ENCODE data around the gene KIAA1958. TPM values are rescaled to one million over a fixed set of nuclear protein-coding genes. Genes with fewer than 3 reads are reported as not detected.

The KIAA1958 gene
- total RNA-seq, 1 donor from 2014 or later: 2.0 TPM

DNA sequence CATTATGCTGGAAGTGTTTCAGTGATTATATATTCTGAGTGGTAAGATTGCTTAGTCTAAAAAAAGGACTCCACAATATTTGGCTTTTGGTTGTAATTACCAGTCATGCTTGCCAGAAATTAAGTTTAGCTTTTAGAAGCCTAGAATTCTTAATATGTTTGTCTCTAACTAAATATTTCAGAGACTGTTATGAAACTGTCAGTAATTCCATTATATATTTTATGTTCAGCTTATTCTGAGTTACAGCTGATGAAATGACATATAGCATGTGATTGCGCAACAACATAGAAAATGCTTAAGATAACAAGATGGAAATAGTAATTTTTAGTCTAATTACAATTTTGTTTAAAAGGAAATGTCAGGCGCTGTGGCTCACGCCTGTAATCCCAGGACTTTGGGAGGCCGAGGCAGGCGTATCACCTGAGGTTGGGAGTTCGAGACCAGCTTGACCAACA lies 44.2 kb downstream of the KIAA1958 start:
- DNase-seq (ENCODE audit: low spot score in 2 of 2): no peak
- TF ChIP-seq CTCF (IDR thresholded peaks at IDR 0.05): no peak
- H3K9me3 ChIP-seq: no peaks in the 10 kb centered on the region
- H3K27ac ChIP-seq: no peak overlapping the region
- intact Hi-C loops (cut with DNase I): no loop called here
- no peak overlapping the region for H3K4me3 ChIP-seq
- H3K27me3 ChIP-seq: no peaks in the 10 kb centered on the region
- no peaks in the 10 kb centered on the region for H3K36me3 ChIP-seq
- no peaks in the 10 kb centered on the region for H3K4me1 ChIP-seq

DNA sequence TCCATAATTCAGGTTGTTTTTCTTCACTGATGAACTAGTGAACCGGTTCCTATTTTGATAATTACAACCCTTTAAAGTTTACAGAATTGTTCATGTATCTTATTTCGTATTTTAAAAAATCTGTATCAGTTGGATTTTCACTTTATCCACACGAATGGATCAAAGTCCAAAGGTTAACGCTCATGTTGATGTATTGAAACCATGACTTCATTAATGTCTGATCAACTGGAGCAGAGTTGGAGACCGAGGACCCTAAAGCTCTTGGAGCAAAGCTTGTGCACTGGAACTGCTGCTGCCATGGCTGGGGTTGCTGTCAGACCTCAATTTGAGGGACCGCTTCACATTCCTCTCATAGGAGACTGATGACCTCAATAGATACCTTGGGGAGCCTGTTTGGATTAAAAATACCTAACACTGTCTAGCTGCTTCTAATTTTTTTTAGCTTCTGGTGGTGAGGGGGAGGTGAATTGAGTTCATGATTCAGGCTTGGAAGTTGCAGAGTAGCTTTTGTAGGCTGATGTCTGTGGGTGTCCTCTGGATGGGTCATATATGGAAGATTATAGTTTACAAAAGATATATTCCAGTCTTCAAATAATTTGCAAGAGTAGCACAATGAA lies 45.1 kb downstream of the KIAA1958 start:
- Histone ChIP-seq H3K36me3 (no peaks in the 10 kb centered on the region), H3K27me3 (no peaks in the 10 kb centered on the region), H3K4me3 (no peak overlapping the region), H3K9me3 (no peaks in the 10 kb centered on the region), H3K27ac (no peak overlapping the region), H3K4me1 (no peaks in the 10 kb centered on the region)
- no peak for DNase-seq (ENCODE audit: low spot score in 2 of 2)
- intact Hi-C loops (cut with DNase I): no loop called here
- TF ChIP-seq CTCF (IDR thresholded peaks at IDR 0.05): no peak

GRCh38 chr9:112532427-112532826 lies 45.8 kb downstream of the KIAA1958 start:
- intact Hi-C loops (cut with DNase I): no loop called here
- Histone ChIP-seq H3K27me3 (no peaks in the 10 kb centered on the region), H3K4me3 (no peak overlapping the region), H3K9me3 (no peaks in the 10 kb centered on the region), H3K27ac (no peak overlapping the region), H3K4me1 (no peaks in the 10 kb centered on the region), H3K36me3 (no peaks in the 10 kb centered on the region)
- no peak for DNase-seq (ENCODE audit: low spot score in 2 of 2)
- no peak for TF ChIP-seq CTCF (IDR thresholded peaks at IDR 0.05)

GRCh38 chr9:112533660-112534059 lies 47.0 kb downstream of the KIAA1958 start:
- TF ChIP-seq CTCF (IDR thresholded peaks at IDR 0.05): no peak

GRCh38 chr9:112535301-112535700 lies 48.7 kb downstream of the KIAA1958 start:
- Histone ChIP-seq H3K9me3 (no peaks in the 10 kb centered on the region), H3K27ac (no peak overlapping the region), H3K4me1 (no peaks in the 10 kb centered on the region), H3K36me3 (no peaks in the 10 kb centered on the region), H3K27me3 (no peaks in the 10 kb centered on the region), H3K4me3 (no peak overlapping the region)
- intact Hi-C loops (cut with DNase I): no loop called here
- TF ChIP-seq CTCF (IDR thresholded peaks at IDR 0.05): no peak
- no peak for DNase-seq (ENCODE audit: low spot score in 2 of 2)

More at GRCh38 chr9:112533660-112534059, 47.0 kb downstream of the KIAA1958 start:
- no peaks in the 10 kb centered on the region for H3K27me3 ChIP-seq
- H3K36me3 ChIP-seq: no peaks in the 10 kb centered on the region
- H3K27ac ChIP-seq: no peak overlapping the region
- DNase-seq (ENCODE audit: low spot score in 2 of 2): no peak
- no peaks in the 10 kb centered on the region for H3K9me3 ChIP-seq
- no peak overlapping the region for H3K4me3 ChIP-seq
- intact Hi-C loops (cut with DNase I): no loop called here
- no peaks in the 10 kb centered on the region for H3K4me1 ChIP-seq

DNA sequence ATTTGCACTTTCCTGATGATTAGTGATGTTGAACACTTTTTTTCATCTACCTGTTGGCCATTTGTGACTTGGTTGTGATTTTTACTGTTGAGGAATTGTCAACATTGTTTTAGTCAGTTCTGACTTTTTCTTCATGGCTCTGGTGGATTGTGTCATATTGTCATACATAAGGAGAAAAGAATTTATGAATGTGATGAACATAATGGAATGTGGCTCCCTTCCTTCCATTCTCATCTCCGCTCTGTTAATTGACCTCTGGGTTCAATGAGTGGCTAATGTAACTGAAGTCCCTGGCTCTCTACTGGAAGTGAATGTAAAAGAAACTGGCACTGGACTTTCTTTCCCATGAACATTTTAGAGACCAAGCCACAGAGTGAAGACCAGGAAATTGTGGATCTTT lies 49.2 kb downstream of the KIAA1958 start:
- H3K36me3 ChIP-seq: no peaks in the 10 kb centered on the region
- no peak overlapping the region for H3K27ac ChIP-seq
- DNase-seq (ENCODE audit: low spot score in 2 of 2): no peak
- no peak for TF ChIP-seq CTCF (IDR thresholded peaks at IDR 0.05)
- no peak overlapping the region for H3K4me3 ChIP-seq
- intact Hi-C loops (cut with DNase I): no loop called here
- H3K27me3 ChIP-seq: no peaks in the 10 kb centered on the region
- H3K9me3 ChIP-seq: no peaks in the 10 kb centered on the region
- H3K4me1 ChIP-seq: no peaks in the 10 kb centered on the region

Measured in ascending aorta (tissue), 2 donors.